Esophagus (tissue), 2 donors: Measurements from ENCODE around the gene ZER1. TPM values are rescaled to one million over a fixed set of nuclear protein-coding genes. Genes with fewer than 3 reads are reported as not detected.
A peak's percentile ranks its signal among the peaks of the same experiment; 100 is the strongest.

Experiments used
- H3K27ac ChIP-seq, 2 donors: one replicate each; pipeline ENCODE4 v1.5.1; 2013; ENCODE audit warnings: low read depth in 2 of 2, mild to moderate bottlenecking in 2 of 2, inconsistent platforms in 1 of 2, low read length in 1 of 2, moderate library complexity in 1 of 2
- H3K27me3 ChIP-seq, 2 donors: one replicate each; pipeline ENCODE4 v1.6.1; 2013; ENCODE audit warnings: low read length in 2 of 2, control low read depth in 1 of 2, mild to moderate bottlenecking in 1 of 2; ENCODE audit not compliant: insufficient read depth in 2 of 2, control insufficient read depth in 1 of 2
- H3K36me3 ChIP-seq, 2 donors: one replicate each; pipeline ENCODE4 v1.6.1; 2013; ENCODE audit warnings: low read length in 1 of 2; ENCODE audit not compliant: control insufficient read depth in 2 of 2, insufficient read depth in 2 of 2
- H3K4me1 ChIP-seq, 2 donors: one replicate each; pipeline ENCODE4 v1.6.1; 2013; ENCODE audit warnings: low read length in 1 of 2; ENCODE audit not compliant: control insufficient read depth in 2 of 2, insufficient read depth in 2 of 2
- H3K4me3 ChIP-seq, 2 donors: one replicate each; pipeline ENCODE4 v1.5.1; 2013; ENCODE audit warnings: low read length in 2 of 2, mild to moderate bottlenecking in 2 of 2, low read depth in 1 of 2, moderate library complexity in 1 of 2
- H3K9me3 ChIP-seq, 2 donors: one replicate each; pipeline ENCODE4 v1.6.1; 2013; ENCODE audit warnings: mild to moderate bottlenecking in 2 of 2, low read depth in 1 of 2, low read length in 1 of 2, moderate library complexity in 1 of 2; ENCODE audit not compliant: control insufficient read depth in 2 of 2, insufficient read depth in 1 of 2
- WGBS, 2 donors: extraction: QIAGEN DNeasy Blood & Tissue Kit; methylation state at CpG; one replicate each; pipeline ENCODE4 v1.1.7; 2013; 5-methylcytosine and 5-hydroxymethylcytosine counted together
- polyA plus RNA-seq, 2 donors: library from polyadenylated mRNA; stranded (reverse); fragments of 200-250 nt; gene quantifications; one replicate each; pipeline ENCODE4 v1.2.3, GENCODE V29; 2013
- donor health status: healthy with polysubstance abuse.
- donor health status: Bipolar disorder and iron deficiency.

The ZER1 gene
- polyA plus RNA-seq, 2 donors = 15.1 to 16.8 TPM

DNA sequence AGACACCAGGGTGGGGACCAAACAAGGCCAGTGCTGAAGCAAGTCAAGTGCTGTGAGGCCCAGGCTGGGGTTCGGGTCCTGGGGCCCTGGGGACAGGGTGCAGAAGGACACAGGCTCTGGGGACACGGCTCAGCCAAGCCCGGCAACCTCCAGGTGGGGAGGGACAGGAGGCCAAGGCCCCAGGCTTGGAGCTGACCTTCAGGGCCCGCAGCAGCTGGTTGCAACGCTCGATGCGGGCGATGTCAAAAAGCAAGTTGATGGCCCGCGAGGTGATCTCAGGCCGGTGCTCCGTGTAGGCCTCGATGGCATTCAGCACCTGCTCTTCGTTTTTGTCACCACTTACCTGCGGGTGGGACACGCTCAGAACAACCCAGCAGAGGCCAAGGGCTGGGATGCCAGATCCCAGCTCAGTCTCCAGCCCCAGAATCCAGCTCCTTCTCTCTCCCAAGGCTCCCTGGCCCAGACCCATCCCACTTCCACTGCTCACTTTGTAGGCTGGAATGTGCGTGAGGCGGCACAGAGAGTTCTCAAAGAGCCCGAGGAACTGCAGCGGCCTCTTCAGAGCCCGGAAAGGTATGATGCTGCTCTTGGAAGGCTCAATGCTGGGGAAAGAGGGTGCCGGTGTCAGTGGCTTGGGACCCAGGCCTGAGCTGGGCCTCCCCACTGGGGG is 20.7 kb downstream of the ZER1 start:
- Histone ChIP-seq H3K9me3 (no peaks in the 10 kb centered on the region), H3K4me3 (no peak overlapping the region), H3K27me3 (no peaks in the 10 kb centered on the region), H3K36me3 (peaks cover 14 to 37% of the 10 kb centered on the region in 2 donors), H3K27ac (no peak overlapping the region), H3K4me1 (no peaks in the 10 kb centered on the region)
- WGBS, 2 donors = 93% methylated on average over 22 of the region's 22 CpGs

DNA sequence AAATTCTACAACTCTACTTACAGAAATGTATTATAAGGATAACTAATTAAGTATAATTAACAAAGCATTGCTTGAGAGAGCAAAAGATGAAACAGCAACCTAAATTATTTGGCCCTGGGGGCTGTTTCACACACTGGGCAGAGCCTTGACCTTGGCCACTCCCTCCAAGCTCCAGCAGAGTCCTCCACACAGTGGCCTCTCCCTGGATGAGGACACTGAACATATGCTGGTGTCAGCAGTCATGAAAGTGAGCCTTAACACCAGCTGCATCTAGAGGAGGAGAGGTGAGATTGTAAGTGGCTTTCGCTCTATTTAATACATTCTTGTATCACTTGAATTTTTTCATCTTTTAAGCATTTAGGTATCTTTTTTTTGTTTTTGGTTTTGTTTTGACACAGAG is 24.5 kb downstream of the ZER1 start:
- Histone ChIP-seq H3K27ac (no peak overlapping the region), H3K27me3 (no peaks in the 10 kb centered on the region), H3K4me1 (no peaks in the 10 kb centered on the region), H3K36me3 (peaks cover 3 to 18% of the 10 kb centered on the region in 2 donors), H3K4me3 (no peak overlapping the region), H3K9me3 (no peaks in the 10 kb centered on the region)
- WGBS, 2 donors = 97 to 100% methylated on average over 1 of the region's 1 CpG

DNA sequence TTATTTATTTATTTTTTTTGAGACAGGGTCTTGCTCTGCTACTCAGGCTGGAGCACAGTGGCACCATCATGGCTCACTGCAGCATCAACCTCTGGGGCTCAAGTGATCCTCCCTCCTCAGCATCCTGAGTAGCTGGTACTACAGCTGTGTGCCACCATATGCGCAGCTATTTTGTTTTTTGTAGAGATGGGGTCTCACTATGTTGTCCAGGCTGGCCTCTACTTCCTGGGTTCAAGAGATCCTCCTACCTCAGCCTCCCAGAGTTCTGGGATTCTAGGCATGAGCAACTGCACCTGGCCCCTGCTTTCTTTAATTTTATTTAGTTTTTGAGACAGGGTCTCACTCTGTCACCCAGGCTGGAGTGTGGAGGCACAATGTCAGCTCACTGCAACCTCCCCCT is 28.3 kb downstream of the ZER1 start:
- no peaks in the 10 kb centered on the region for H3K27me3 ChIP-seq
- 93 to 96% methylated on average over 1 of the region's 1 CpG for WGBS, 2 donors
- H3K4me3 ChIP-seq = no peak overlapping the region
- H3K36me3 ChIP-seq = peaks cover 6 to 20% of the 10 kb centered on the region in 2 donors
- H3K4me1 ChIP-seq = no peaks in the 10 kb centered on the region
- no peaks in the 10 kb centered on the region for H3K9me3 ChIP-seq
- H3K27ac ChIP-seq = no peak overlapping the region

DNA sequence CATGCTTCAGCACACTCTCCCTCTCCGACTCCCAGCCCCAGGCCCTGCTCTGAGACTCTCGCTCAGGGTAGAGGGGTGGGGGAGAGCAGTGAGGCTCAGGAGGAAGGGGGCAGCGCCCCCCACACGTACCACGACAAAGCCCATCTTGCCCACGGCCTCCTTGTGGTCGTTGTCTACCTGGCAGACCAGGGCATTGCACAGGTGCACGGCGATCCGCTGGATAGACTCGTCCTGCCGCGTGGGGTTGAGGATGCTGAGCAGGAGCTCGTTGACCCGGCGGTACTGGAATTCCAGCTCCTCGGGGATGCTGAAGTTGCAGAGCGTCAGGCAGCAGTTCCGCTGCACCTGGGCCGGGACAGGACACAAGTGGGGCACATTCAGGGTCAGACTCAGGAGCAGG is 29.3 kb downstream of the ZER1 start:
- Histone ChIP-seq H3K4me3 (no peak overlapping the region), H3K27ac (no peak overlapping the region), H3K36me3 (peaks cover 6 to 20% of the 10 kb centered on the region in 2 donors), H3K4me1 (no peaks in the 10 kb centered on the region), H3K27me3 (no peaks in the 10 kb centered on the region), H3K9me3 (no peaks in the 10 kb centered on the region)
- 82 to 84% methylated on average over 20 of the region's 20 CpGs for WGBS, 2 donors

DNA sequence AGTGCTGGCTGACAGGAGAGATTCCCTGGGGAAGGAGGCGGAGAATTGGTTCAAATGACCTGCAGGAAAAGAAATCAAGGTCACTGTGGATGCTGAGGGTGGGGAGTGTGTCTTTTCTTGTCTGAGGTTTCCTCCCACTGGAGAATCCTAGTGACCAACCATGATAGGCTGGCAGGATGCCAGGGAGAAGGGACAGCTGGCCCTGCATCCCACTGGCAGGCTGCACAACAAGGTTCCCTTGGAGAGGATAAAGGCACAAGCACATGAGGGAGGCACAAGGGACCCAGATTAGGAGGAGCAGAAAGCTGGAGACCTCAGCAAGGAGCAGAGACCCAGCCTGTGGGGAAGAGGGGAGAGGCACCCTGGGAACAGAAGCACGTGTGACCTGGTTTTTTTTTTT is 36.4 kb downstream of the ZER1 start:
- no peak overlapping the region for H3K27ac ChIP-seq
- peaks cover 9 to 35% of the 10 kb centered on the region in 2 donors for H3K36me3 ChIP-seq
- no peaks in the 10 kb centered on the region for H3K27me3 ChIP-seq
- H3K9me3 ChIP-seq = no peaks in the 10 kb centered on the region
- H3K4me3 ChIP-seq = no peak overlapping the region
- H3K4me1 ChIP-seq = peaks cover 0 to 3% of the 10 kb centered on the region in 2 donors
- WGBS, 2 donors = 76 to 80% methylated on average over 2 of the region's 2 CpGs

DNA sequence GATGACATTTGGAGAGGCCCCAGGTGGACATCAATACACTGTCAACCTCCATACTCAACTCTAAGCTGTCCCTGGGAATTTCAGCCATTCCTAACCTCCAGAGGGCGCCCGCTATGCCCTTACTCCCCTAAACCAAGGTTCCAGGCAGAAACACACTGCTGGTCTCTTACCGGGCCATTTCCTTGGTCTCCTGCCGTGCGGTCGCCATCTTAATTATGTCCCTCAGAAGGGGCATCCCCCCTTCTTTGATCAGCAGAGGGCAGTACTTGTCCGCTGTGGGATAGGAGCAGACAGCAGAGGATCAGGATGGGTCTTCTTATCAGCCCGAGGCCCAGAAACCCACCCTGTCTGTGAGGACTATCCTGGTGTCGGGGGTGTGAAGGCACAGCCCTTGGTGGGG is 38.5 kb downstream of the ZER1 start:
- peaks cover 0 to 3% of the 10 kb centered on the region in 2 donors for H3K4me1 ChIP-seq

DNA sequence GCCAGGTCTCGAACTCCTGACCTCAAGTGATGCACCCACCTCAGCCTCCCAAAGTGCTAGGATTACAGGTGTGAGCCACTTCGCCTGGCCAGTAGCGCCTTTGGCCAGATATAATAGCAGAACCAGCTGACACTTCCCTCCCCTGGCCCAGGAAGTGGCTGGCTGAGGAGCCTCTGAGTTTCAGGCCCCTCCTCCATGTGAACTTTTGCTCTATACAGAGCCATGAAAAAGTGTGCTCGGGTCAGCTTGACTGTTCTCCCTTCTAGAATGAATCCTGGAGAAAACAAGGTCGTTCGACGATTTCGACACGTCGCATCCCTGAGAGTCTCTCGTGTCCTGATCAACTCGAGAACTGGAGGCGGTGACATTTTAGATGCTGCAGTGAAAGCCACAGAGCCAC is 39.2 kb downstream of the ZER1 start:
- WGBS, 2 donors = 90% methylated on average over 13 of the region's 13 CpGs
- peaks cover 0 to 3% of the 10 kb centered on the region in 2 donors for H3K4me1 ChIP-seq
- no peak overlapping the region for H3K27ac ChIP-seq
- H3K9me3 ChIP-seq = no peaks in the 10 kb centered on the region
- peaks cover 3 to 27% of the 10 kb centered on the region in 2 donors for H3K36me3 ChIP-seq
- no peaks in the 10 kb centered on the region for H3K27me3 ChIP-seq
- H3K4me3 ChIP-seq = no peak overlapping the region

More for the DNA sequence above, 38.5 kb downstream of the ZER1 start:
- peaks cover 3 to 27% of the 10 kb centered on the region in 2 donors for H3K36me3 ChIP-seq
- H3K9me3 ChIP-seq = no peaks in the 10 kb centered on the region
- WGBS, 2 donors = 30 to 35% methylated on average over 9 of the region's 9 CpGs
- H3K27me3 ChIP-seq = no peaks in the 10 kb centered on the region
- peak overlapping the region in 1 of 2 donors; percentile 33 for H3K27ac ChIP-seq
- H3K4me3 ChIP-seq = no peak overlapping the region

DNA sequence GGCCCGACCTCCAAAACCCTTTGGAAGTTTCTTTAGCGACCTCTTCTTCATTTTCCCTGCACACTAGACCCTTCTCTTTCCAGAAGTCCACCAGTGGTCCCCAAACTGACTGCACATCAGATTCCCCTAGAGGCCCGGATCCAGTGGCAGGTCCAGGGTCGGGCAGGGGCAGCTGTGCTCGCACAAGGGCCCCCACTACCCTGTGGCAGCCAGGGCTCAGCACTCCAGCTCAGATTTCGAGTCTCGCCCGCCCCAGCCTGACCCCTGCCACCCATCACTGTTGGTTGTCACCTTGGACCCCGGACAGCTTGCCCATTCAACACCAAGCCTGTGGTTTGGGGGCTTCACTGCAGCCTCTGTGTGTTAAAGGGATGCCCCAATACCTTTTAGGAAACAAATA is 40.0 kb downstream of the ZER1 start:
- H3K9me3 ChIP-seq = no peaks in the 10 kb centered on the region
- H3K36me3 ChIP-seq = peaks cover 0 to 23% of the 10 kb centered on the region in 2 donors
- H3K4me3 ChIP-seq = no peak overlapping the region
- no peak overlapping the region for H3K27ac ChIP-seq
- H3K4me1 ChIP-seq = peaks cover 0 to 3% of the 10 kb centered on the region in 2 donors
- 79 to 81% methylated on average over 9 of the region's 9 CpGs for WGBS, 2 donors
- H3K27me3 ChIP-seq = no peaks in the 10 kb centered on the region

DNA sequence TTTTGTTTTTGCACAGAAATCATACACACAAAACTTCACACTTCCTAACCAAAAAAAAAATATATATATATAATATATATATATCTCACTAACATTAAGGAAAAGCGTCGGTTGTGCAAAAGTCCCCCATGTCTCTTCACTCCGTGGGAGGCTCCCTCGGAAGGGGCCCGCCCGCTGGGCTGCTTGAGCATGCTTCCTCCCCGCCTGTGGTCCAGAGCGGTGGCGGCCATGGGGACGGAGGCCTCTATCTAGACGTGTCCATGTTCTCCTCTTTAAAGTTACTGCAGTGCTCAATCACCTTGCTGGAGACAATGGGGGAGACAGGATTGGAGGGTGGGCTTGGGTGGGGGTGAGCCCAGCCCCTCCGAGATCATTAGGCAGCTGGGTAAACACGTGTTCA is 40.6 kb downstream of the ZER1 start:
- peaks cover 0 to 23% of the 10 kb centered on the region in 2 donors for H3K36me3 ChIP-seq
- H3K4me1 ChIP-seq = peaks cover 0 to 3% of the 10 kb centered on the region in 2 donors
- 83 to 85% methylated on average over 13 of the region's 13 CpGs for WGBS, 2 donors
- H3K9me3 ChIP-seq = no peaks in the 10 kb centered on the region
- no peak overlapping the region for H3K27ac ChIP-seq
- H3K27me3 ChIP-seq = no peaks in the 10 kb centered on the region
- no peak overlapping the region for H3K4me3 ChIP-seq
